Pancreas (tissue), 10 donors: ENCODE data around the gene RAB27B. TPM values are rescaled to one million over a fixed set of nuclear protein-coding genes. Genes with fewer than 3 reads are reported as not detected.

Experiments
- ATAC-seq, 4 donors: fragments of 200-7000 bp; cut with Tn5 transposase; one replicate each; pipeline versions ENCODE4 v1.8.0 to v1.9.1; 2020; ENCODE audit warnings: mild to moderate bottlenecking in 4 of 4, moderate library complexity in 4 of 4
- DNase-seq, 6 donors: peaks; one replicate each; pipeline ENCODE4 v3.0.0-alpha.2; 2020
- FAIRE-seq: peaks from 2 replicates; lab custom pipeline; 2012; peaks lifted over from hg19 to GRCh38; lab: Jason Lieb, UNC
- H3K27ac ChIP-seq, 4 donors: fragments of 200-600 bp; sonication (generic); 1 replicate in 3 of 4; 2 replicates in 1 of 4; pipeline versions ENCODE4 v1.5.0 to v1.8.0; 2020
- H3K27me3 ChIP-seq, 4 donors: fragments of 200-600 bp; one replicate each; pipeline ENCODE4 v1.8.0; 2021
- H3K36me3 ChIP-seq, 3 donors: fragments of 200-600 bp; sonication (generic) in 1 of 3; one replicate each; pipeline versions ENCODE4 v1.5.0 to v1.8.0; 2020 to 2021
- H3K4me1 ChIP-seq, 3 donors: fragments of 200-600 bp; one replicate each; pipeline ENCODE4 v1.8.0; 2021
- H3K4me3 ChIP-seq, 4 donors: fragments of 200-600 bp; sonication (generic) in 2 of 4; one replicate each; pipeline versions ENCODE4 v1.5.0 to v1.8.0; 2020 to 2021
- H3K9me3 ChIP-seq, 4 donors: fragments of 200-600 bp; one replicate each; pipeline ENCODE4 v1.8.0; 2021
- CTCF ChIP-seq, 4 donors: fragments of 200-600 bp; sonication (generic) in 3 of 4; IDR thresholded peaks; one replicate each; pipeline versions ENCODE4 v1.5.0 to v1.8.0; 2021; ENCODE audit warnings: antibody characterized with exemption in 4 of 4
- WGBS, 2 donors: extraction: QIAGEN DNeasy Blood & Tissue Kit; methylation state at CpG; one replicate each; pipeline ENCODE4 v1.1.7; 2013; 5-methylcytosine and 5-hydroxymethylcytosine counted together
- intact Hi-C, 3 donors: fragments of 100-400 bp; cut with DNase I; formaldehyde crosslinking; loops; one replicate each; pipeline versions ENCODE4 v1.11.1 to v1.14.2; 2022
- polyA plus RNA-seq, 2 donors: library from polyadenylated mRNA; stranded (reverse); fragments of 200-250 nt; gene quantifications; one replicate each; pipeline ENCODE4 v1.2.3, GENCODE V29; 2013
- total RNA-seq, 6 donors: library from RNA; stranded (reverse); fragmentation: NEBNext Ultra II Directional in 4 of 6; extraction: Animal tissue kit (Norgen Biotek cat#: 25700) in 4 of 6; gene quantifications; one replicate each; pipeline versions ENCODE4 v1.2.1 to v1.2.4, GENCODE V29; 2021 to 2023
- donor health status: healthy with polysubstance abuse.
- donor health status: DM: no; HTN: no; CAD: no; lungs with moderate emphysema.
- donor health status: DM: no; HTN: no; CAD: no.
- donor health status: control.
- donor health status: control.
- donor health status: Bipolar disorder and iron deficiency.
- donor health status: DM: yes; HTN: yes; CAD: no.
- donor health status: DM: no; HTN: no; CAD: no.
- donor health status: DM: no; HTN: no; CAD: no.
- donor health status: DM: yes; HTN: yes; CAD: no.

RAB27B gene
- total and polyA plus RNA-seq, 8 donors = 0.61 to 12.9 (median 5.9) TPM

GRCh38 chr18:54881229-54881768, 53.0 kb downstream of the RAB27B start:
- no peaks in the 10 kb centered on the region for H3K27me3 ChIP-seq
- no peaks in the 10 kb centered on the region for H3K36me3 ChIP-seq
- no peaks in the 10 kb centered on the region for H3K9me3 ChIP-seq
- no peak overlapping the region for H3K27ac ChIP-seq
- H3K4me1 ChIP-seq = peaks cover 0 to 6% (median 4%) of the 10 kb centered on the region in 3 donors
- DNase-seq = no peak
- TF ChIP-seq CTCF (IDR thresholded peaks at IDR 0.05) = no peak
- no peak for ATAC-seq
- no peak for FAIRE-seq
- 85 to 89% methylated on average over 6 of the region's 6 CpGs for WGBS, 2 donors
- H3K4me3 ChIP-seq = no peak overlapping the region
- intact Hi-C loops = no loop called here

- ATAC-seq = no peak
- FAIRE-seq = no peak
- WGBS, 2 donors = 85% methylated on average over 4 of the region's 4 CpGs
- Histone ChIP-seq H3K27me3 (no peaks in the 10 kb centered on the region), H3K9me3 (no peaks in the 10 kb centered on the region), H3K36me3 (no peaks in the 10 kb centered on the region), H3K4me1 (peaks cover 0 to 6% (median 4%) of the 10 kb centered on the region in 3 donors), H3K27ac (no peak overlapping the region), H3K4me3 (no peak overlapping the region)
- TF ChIP-seq CTCF (IDR thresholded peaks at IDR 0.05) = no peak
- DNase-seq = no peak
- intact Hi-C loops = no loop called here
Observed at GRCh38 chr18:54882318-54882717, 54.0 kb downstream of the RAB27B start.

GRCh38 chr18:54883816-54884604, 55.7 kb downstream of the RAB27B start:
- no peaks in the 10 kb centered on the region for H3K27me3 ChIP-seq
- ATAC-seq = no peak
- TF ChIP-seq CTCF (IDR thresholded peaks at IDR 0.05) = no peak
- H3K4me3 ChIP-seq = no peak overlapping the region
- FAIRE-seq = no peak
- no peaks in the 10 kb centered on the region for H3K36me3 ChIP-seq
- 90 to 93% methylated on average over 6 of the region's 6 CpGs for WGBS, 2 donors
- DNase-seq = no peak
- H3K4me1 ChIP-seq = no peaks in the 10 kb centered on the region
- intact Hi-C loops = no loop called here
- H3K27ac ChIP-seq = no peak overlapping the region
- no peaks in the 10 kb centered on the region for H3K9me3 ChIP-seq

GRCh38 chr18:54888378-54888777, 60.1 kb downstream of the RAB27B start:
- no peak overlapping the region for H3K27ac ChIP-seq
- no peaks in the 10 kb centered on the region for H3K9me3 ChIP-seq
- H3K36me3 ChIP-seq = no peaks in the 10 kb centered on the region
- H3K4me1 ChIP-seq = no peaks in the 10 kb centered on the region
- H3K27me3 ChIP-seq = no peaks in the 10 kb centered on the region
- no peak overlapping the region for H3K4me3 ChIP-seq
- 90 to 91% methylated on average over 2 of the region's 2 CpGs for WGBS, 2 donors
- ATAC-seq (no peak), FAIRE-seq (no peak), DNase-seq (no peak)
- intact Hi-C loops = no loop called here
- no peak for TF ChIP-seq CTCF (IDR thresholded peaks at IDR 0.05)

- no peak for FAIRE-seq
- WGBS, 2 donors = 77 to 86% methylated on average over 2 of the region's 2 CpGs
- DNase-seq = no peak
- no peaks in the 10 kb centered on the region for H3K27me3 ChIP-seq
- intact Hi-C loops = no loop called here
- H3K27ac ChIP-seq = no peak overlapping the region
- TF ChIP-seq CTCF (IDR thresholded peaks at IDR 0.05) = no peak
- no peak overlapping the region for H3K4me3 ChIP-seq
- no peaks in the 10 kb centered on the region for H3K4me1 ChIP-seq
- no peak for ATAC-seq
- H3K36me3 ChIP-seq = no peaks in the 10 kb centered on the region
- no peaks in the 10 kb centered on the region for H3K9me3 ChIP-seq
Observed at GRCh38 chr18:54888933-54889332, 60.7 kb downstream of the RAB27B start.
